ENCODE data around the gene MCAT.
"Not testable (repeated sequence)": the region's sequence is repeated elsewhere in the genome, so short reads cannot be mapped to it uniquely, and the experiment has no call there.

Gene MCAT

DNA sequence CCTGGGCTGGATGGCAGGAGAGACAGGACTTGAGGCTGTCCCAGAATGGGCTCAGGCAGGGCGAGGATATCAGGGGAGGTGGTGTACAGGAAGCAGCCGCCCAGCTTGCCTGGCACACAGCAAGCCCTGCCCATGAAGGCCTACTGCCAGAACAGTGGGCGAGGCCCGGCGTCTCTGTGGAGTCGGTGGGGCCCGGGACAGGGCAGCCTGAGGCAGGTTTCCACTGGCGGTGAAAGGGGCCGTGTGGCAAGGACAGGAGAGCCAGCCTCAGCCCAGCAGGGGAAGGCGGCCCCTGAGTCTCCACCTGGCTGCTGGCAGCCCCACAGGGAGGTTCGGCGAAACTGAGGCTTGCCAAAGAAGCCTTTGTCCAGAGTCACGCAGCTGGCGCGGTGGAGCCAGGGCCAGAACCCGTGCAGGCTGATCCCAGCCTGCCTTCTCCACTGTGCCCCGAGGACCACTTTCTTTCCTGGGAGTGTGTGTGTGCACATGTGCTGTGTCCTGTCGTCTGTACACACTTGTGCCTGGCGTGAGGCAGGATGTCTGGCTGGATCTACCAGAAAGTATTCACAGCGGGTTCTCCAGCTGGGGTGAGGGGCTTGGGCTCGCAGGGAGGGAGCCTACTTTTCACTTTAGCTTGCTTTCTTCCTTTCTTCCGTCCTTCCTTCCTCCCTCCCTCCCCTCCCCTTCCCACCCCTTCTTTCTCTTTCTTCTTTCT lies 9.3 kb upstream of the MCAT start:
- DNase-seq, result no peak

DNA sequence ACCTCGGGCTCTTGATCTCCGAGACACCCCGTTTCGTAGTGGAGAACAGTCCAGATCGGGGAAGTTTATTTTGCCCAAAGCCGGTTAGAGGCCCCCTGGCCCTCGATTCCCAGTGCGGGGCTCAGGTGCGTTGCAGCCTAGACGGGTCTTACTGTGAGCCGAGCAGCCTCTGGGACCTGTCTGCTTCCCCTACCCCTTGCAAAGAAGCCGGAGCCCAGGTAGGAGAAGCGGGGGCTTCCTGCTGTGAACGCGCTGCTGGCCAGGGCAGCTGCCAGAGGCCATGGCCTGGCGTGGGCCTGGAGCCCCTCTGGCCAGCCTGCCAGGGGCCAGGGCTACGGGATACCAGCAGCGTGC lies 8.8 kb upstream of the MCAT start:
- DNase-seq, result no peak

DNA sequence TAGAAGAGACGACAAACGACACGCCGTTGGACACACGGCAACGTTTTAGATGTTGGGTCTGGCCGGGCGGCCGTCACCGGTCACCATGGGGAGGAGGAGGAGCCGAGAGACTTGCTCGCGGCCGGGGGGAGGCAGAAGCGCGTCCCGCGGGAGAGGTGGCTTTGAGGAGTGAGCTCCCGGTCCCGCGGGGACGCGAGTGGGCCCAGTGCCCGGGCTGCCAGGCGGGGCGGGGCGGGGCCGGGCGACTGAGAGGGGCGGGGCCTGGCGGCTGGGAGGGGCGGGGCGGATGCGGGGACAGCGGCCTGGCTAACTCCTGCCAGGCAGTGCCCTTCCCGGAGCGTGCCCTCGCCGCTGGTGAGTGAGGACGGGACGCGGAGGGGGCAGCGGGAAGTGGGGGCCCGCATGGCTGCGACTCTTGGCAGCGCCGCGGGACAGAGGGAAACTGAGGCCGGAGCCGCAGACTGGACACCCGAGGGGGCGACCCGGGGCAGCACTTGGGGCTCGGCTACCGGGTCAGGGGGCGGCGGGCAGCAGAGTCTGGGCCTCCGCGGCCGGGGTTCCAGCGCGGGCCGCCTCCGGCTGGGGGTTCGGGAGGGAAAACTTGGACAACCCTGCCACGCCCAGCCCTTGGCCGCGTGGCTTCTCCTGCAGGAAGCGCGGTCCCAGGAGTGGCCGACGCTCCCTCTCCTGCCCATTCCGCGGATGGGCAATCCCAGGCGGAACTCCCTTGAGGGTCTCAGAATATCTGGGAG lies 8.2 kb upstream of the MCAT start, which contains the start of gene TSPO:
Gene TSPO, plus strand, starts transcription at position 309 of the 752 bp plus-strand sequence. CDS start 7,680 bp downstream, outside the sequence.
- no peak for DNase-seq

DNA sequence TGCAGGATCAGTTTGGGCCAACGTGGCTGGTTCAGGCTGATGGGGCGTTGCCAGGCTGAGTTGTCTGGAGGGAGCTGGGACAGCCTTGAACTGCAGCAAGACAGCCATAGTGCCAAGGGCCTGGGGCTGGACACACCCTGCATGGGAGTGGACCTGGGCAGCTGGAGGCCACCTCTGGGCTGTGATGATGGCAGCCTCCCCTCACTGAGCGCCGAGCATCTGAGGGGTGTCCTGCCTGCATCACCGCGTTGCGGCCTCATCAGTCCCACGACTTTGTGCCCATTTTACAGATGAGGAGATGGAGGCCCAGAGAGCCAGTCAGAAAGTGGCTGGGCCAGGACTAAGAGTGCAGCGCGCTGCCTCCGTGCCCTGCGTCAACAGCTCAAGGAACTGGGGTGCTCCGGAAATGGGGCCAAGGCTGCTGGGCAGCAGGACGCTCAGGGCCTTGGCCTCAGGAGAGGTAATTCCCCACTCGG lies 7.6 kb upstream of the MCAT start:
- no peak for DNase-seq

DNA sequence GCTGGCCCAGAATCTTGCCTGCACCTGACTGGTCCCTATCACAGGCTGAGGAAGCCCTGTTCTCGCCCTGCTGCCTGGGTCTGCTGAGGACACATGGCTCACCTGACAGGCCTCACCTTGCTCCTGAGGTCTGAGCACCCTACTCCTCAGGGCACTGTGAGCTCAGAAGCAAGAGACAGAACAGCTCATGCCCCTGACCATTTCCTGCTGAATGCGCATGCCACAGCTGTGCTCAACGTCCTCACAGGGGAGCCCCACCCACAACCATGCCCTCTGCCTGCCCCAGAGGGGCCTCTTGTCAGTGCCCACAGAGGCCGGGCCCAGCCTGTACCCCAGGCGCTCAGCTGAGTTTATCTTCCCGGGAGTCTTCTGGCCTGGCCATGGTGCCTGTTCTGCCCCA lies 5.4 kb upstream of the MCAT start:
- no peak for DNase-seq

DNA sequence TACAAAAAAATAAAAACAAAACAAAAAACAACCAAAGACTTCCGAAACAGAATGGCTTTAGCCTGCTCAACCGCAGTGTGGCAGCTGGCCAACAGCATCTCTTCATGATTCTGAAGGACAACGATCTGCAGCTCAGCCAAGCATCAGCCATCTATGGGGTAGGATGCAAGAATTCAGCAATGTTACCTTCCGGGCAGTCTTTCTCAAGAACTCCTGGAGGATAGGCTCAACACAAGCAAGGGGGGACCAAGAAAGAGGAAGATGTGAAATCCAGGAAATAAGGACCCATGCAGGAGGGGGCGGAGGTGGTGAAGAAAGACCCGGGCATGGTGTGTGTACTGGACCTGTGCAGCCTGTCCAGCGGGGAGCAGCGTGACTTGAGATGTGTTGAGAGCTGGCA lies 4.6 kb upstream of the MCAT start:
- DNase-seq, result no peak

DNA sequence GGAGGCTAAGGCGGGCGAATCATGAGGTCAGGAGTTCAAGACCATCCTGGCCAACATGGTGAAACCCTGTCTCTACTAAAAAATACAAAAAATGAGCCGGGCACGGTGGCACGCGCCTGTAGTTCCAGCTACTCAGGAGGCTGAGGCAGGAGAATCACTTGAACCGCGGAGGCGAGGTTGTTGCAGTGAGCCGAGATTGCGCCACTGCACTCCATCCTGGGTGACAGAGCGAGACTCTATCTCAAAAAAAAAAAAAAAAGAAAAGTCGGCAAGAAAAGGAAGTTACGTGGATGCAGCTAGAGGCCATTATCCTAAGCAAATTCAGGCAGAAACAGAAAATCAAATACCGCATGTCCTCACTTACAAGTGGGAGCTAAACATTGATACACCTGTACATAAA lies 3.1 kb upstream of the MCAT start:
- not testable (repeated sequence) for DNase-seq

DNA sequence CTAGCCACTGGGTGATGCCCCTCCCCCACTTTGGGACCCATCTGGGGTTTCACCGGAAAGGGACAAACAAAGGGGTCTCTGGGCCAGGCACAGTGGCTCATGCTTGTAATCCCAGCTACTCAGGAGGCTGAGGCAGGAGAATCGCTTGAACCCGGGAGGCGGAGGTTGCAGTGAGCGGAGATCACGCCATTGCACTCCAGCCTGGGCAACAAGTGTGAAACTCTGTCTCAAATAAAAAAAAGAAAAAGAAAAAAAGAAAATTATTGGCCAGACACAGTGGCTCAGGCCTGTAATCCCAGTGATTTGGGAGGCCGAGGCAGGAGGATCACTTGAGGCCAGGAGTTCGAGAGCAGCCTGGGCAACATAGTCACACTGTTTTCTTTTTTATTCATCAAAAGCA lies 2.2 kb upstream of the MCAT start:
- not testable (repeated sequence) for DNase-seq

DNA sequence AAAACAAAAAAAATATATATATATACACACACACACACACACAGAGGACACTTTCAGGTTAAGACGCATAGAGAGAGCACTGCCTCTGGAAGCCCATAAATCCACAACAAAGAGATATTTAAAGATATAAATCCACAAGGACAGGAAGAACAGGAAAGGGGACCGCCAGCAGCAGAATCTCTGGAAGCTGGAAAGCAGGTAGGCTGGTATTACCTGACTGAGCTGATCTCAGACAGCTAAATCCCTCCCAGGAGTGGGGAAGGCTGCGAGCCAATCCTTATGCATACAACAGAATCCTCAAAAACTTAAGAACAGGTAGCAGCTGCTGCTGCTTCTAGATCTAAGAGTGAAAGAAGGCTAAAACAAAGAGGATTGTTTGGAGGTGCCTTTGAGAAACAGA lies 1.8 kb upstream of the MCAT start:
- DNase-seq, result no peak

DNA sequence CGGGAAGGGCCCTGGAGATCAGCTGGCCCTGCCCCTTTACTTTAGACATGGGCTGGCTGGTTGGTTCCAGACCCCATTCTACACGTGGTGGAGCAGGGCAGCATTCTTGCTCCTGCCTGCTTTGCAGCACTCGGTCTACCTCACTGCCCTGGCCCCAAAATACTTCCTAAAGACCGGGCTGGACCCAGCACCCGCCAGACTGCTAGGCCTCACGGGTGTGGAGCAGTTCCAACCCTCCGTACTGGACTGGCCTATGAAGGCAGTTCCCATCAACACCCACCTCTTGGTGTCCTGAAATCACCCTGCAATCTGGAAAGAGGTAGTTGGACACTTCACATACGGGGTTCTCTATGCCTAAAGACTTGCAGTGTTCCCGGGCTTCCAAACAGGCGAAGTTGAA lies 6.4 kb downstream of the MCAT start:
- DNase-seq, result no peak

DNA sequence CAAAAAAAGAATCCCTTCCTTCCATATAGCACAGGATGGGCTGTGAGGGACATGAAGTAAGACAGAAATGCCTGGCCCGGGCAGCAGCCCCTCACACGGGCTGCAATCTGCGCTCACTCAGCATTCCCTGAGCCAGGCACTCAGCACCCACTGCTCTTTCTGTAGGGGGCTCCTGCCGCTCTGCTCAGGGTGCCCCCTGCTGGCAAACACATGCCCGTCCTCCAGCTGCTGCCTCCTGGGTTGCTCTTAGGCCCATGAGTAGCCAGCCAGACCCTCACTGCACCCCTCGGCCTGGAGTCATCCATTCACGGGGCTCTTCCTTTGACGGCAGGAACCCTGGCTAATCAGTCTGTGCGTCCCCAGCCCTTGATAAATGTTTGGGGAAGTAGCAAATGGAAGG lies 6.9 kb downstream of the MCAT start:
- DNase-seq, result no peak

DNA sequence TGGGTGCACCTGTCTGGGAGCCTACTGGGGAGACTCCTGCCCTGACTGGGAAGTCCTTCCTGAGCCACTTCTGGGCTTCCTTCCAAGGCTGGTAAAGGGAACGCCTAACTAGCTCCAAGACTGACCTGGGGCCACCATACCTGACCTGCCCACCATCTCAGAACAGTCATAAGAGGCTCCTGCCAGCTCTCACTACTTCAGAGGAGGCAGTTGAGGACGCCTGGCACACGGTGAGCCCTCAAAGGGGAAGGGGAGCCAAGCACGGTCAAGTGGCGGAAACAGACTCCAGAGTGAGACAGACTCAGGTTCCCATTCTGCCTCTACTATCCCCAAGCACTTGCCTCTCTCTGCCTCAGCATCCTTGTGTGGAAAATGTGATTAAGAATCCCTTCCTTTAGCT lies 7.6 kb downstream of the MCAT start:
- DNase-seq, result no peak

DNA sequence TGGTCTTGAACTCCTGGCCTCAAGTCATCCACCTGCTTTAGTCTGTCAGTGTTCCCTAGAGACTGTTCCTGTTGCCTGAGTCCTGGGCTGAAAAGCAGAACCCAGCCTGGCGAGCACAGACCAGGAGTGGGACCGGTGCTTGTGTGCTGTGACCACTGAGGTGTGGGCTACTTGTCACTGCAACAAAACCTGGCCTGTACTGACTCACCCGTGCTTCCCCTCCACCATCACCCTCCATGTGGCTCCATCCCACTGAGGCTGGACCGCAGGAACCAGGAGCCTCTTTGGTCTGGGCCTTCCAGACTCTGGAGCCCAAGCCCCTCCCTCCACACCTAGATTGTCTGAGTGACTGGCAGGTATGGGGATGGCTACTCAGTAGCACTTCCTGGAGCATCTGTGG lies 8.6 kb downstream of the MCAT start:
- no peak for DNase-seq

DNA sequence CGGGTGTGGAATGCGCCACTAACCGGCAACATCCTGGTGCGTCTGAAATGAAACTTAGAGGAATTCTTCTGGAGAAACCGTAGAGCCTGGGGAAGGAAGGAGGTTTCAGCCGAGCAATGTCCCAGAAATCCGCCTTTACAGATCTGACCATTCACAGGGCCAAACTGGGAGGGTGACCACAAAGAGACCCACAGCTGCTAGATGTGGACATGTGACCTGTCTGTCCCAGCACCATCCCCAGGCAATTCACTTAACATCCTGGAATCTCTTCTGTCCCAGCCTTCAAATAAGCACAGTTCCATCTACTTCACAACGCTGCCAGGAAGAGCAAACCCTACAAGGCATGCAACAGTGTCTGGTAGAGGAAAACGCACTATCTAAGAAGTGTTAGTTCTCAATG lies 9.8 kb downstream of the MCAT start:
- DNase-seq, result no peak

DNA sequence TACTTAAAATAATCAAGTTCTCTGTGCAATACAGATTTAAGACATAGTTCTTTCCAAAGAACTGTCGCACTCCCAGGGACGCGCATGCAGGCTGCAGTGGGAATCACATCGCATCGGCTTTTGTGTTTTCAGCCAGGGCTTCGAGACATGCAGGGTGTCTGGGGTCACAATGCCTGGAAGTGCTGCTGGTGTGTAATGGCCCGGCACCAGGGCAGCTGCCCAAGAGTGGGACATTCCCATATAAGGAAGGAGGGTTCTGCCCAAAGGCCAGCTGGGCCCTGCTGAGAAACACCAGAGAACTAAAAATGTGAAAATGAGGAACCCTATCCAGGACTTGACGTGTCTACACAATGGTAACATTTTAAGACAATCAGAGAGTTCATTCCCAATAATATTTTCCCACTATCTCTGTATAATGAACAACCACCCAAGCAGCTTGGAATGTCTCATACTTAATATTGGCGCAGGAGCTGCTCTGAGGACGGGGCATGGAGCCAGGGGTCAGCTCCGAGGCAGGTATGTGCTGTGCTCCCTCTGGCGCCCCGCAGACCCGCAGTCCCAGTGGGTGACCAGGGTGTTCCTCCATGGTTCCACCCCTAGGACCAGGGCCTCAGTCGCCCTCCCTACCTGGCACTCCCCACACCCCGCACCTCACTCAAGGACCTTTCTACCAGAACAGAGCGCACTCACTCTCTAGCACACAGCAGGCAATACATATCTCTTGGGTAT lies 11.3 kb downstream of the MCAT start:
- DNase-seq, result no peak

DNA sequence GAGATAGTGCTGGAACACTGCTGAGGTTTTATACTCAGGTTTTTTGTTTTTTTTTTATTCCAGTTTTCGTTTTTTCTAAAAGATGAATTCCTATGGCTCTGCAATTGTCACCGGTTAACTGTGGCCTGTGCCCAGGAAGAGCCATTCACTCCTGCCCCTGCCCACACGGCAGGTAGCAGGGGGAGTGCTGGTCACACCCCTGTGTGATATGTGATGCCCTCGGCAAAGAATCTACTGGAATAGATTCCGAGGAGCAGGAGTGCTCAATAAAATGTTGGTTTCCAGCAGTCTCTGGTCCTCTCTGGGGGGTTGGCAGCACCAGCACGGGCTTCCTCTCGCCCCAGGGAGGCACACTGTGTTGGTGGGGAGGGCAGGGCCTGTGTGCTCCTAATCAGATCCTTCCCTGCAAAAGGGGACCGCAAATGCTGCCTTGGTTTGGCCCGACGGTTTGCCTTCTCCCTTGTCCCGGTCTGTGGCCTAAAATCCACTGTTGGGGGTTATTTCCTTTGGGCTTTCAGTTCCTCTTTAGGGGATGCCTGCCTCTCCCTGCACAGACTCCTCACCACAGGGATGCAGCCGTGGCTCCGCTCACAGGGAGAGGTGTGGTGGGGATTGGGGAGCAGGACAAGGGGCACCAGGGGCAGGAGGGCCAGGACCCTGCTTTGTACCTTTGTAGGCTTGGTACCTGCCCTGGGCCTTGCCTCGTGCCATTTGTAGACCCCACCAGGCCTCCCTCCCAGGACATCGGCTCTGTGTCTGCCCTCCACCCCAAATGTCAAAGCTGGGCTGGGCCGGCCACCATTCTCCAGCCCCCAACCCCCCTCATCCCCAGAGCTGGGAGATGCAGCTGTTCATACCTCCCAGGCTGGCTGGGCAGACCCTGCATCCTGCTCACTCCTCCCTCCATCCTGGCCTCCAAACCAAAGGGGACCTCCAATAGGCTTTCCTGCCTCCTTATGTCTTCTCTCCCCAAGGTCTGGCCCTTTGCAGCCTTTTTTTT lies 13.5 kb downstream of the MCAT start:
- DNase-seq, result peak; percentile 71

DNA sequence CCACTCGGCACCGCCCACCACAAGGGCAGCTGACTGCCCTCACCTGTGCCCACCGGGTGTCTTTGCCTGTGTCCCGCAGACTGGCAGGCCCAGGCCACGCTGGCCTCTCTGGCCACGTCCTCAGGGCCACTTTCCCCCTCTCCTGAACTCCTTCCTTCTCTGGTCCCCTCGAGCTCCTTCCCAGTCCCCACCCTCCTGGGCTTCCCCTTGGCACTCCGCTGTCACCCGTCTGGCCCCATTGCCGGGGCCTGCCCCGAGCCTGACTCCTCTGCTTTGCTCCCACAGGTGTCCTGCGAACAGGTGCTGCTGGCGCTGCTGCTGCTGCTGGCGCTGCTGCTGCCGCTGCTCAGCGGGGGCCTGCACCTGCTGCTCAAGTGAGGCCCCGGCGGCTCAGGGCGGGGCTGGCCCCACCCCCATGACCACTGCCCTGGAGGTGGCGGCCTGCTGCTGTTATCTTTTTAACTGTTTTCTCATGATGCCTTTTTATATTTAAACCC lies 14.2 kb downstream of the MCAT start:
- peak; percentile 71 for DNase-seq

DNA sequence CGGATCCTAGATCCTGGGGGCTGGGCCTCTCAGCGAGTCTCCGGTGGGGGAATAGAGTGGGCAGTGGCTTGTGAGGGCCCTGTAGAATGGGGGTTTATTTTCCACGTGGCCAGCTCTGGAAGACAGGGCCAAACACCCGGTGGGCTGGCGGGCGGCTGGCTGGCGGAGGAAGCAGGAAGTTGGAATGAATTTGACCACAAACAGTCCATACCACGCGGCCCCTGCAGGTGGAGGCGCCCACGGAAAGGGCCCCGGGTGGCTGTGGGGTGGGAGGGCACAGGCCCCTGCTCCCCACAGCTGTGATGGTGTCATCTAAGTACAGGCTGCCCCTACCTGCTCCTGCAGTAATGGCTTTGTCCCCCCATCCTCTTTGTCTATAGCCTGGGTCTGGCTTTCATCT lies 15.1 kb downstream of the MCAT start:
- DNase-seq, result no peak

DNA sequence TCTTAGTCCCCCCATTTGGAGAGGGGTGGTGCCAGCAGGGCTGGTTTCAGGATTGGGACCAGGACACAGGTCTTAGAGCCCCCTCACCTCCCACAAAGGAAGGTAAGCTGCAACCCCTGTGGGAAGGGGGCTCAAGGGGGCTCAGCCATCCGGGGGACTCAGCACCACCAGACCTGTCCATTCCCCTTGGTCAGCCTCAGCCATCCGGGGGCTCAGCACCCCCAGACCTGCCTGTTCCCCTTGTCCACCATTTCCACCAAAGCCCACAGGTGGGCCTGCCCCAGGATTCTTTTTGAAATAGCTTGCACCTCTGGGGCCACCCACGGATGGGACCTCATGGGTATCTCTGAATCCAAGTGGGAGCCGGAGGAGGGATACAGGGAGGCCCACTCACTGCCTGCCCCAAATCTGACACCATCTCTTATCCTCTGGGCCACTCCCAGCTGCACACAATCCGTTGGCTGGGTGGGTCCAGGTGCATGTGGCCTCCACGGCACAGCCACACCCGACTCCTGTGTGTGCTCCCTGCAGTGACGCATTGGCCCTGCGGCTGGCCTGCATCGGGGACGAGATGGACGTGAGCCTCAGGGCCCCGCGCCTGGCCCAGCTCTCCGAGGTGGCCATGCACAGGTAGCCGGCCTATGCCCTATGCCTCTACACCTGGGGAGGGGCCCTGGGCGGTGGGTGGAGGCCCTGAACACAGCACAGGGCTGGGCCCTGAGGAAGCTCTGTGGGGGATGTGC lies 15.9 kb downstream of the MCAT start:
- no peak for DNase-seq

DNA sequence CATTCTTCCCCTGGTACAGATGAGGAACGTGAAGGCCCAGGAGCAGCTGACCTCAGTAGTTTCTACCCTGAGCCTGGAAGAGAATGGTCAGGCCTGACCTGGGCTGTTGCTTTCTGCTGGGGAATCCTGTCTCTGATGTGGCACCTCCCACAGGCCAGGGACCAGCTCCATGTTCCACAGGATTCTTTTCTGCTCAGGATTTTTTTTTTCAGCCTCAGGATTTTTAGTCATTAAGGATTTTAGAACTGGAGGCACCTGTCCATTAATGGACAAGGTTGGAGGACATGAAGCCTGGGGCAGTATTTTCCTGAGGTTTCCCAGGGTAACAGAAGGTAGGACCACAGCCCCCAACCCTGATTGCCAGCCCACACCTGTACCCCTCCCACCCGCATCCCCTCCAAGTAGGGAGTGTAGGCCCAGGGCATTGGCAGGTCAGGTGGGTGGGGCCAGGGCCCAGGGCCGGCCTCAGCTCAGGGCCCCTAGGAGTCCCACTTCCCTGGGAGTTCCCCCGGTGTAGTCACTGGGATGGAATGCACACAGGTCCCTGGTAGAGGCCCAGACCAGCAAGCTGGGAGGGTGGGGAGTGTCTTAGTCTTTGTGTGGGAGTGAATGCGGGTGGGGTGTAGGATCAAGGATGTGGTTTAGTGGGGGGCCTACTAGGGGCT lies 16.6 kb downstream of the MCAT start:
- no peak for DNase-seq

DNA sequence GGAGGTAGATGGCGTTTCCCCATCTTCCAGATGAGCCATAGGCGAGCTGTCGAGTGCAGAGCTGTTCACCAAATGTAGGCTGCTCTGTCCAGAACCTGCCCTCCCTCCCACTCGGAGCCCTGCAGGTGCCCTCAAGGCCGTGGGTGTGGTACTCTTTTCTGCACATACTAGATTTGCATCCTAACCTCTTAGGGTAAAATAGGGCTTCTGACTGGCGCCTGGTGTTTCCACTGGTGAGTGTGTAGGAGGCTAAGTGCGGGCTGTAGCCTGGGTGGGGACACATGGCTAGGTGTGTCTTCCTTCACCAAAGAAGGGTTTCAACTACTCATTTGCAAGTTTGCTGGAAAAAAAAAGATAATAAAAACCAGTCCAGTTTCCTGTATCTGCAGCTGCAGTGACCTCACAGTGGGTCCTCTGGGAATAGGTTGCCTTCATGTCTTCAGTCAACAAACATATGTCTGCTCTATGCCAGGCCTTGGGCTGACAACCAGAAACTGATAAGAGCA lies 24.2 kb downstream of the MCAT start:
- no peak for DNase-seq
